ENCODE measurements around the gene KRT83.
"Not testable (repeated sequence)": the region's sequence is repeated elsewhere in the genome, so short reads cannot be mapped to it uniquely, and the experiment has no call there.

KRT83 gene

GRCh38 chr12:52353766-52354165, 32.6 kb upstream of the KRT83 start:
- peak; percentile 18 for DNase-seq (ENCODE audit: low spot score)

DNA sequence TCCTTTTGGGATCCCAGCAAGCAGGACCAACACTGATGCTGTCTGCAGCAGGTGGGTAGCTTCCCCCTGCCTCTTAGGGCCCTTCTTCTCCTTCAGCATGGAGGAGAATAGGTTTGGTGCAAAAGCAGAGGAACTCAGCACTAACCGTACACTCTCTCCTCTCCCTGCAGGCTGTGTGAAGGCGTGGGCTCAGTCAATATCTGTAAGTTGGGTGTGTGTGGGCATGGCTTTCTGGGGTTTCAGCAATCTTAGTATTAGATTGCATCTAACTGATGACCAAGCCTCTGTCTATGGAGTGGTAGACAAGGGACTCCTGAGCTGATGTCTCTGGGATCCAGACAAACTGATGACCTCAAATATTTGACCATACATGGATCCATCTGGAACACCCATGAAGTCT, 31.8 kb upstream of the KRT83 start:
- no peak for DNase-seq (ENCODE audit: low spot score)

DNA sequence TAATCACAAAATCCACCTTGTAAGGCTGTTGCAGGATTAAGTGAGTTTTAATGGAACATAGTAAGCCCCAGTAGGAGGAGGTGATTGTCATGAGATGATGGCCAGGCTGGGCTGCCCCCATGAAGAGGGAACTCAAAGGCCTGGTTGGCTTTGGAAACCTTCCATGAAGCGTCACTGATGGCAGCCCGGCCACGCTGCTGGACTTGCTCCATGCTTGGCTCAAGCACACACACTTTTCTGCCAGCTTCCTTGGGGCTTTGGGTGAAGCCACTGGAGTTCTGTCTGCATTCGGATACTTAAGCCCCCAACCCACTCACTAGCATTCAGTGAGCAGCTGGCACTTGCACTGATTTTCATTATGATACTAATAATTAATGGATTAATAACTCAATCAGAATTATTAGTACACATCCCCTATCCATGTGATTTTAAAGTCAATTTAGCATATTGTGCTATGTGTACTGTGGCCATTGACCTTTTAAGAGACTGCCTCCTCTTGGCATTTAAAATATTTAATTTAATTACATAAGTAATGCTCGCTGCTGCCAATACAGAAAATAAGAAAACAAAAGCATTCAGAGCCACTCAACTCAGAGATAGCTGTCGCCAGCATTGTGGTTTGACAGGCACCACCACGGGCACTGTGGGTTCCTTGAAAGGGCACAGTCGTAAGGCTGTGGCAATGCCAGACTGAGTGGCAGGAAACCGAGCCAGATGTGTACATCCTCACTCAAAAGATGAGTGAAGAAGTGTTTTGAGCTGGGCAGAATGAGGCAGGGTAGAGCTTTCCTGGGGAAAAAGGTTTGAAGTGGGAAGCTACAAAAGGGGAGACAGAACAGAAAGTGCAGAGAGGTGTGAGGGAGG, 30.2 kb upstream of the KRT83 start:
- DNase-seq (ENCODE audit: low spot score) = peak; percentile 64

DNA sequence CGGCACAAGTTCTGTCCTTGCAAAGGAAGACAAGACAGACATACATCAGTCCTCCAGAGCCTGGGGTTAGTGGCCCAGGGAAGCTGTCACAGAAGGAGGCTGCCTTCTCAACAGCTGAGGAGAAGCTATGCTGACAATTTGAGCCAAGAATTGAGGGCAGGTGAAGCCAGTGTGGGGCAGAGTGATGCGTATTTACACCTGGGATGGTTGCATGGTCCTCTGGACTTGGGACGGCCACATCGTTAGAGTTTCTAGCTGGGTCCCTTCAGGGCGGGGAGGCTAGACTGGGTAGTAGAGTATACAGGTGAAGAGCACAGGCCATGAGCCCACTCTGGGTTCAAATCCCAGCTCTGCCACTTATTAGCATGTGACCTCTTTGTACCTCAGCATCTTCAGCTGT, 29.6 kb upstream of the KRT83 start:
- no peak for DNase-seq (ENCODE audit: low spot score)

GRCh38 chr12:52350021-52350620, 28.9 kb upstream of the KRT83 start:
- peak; percentile 26 for DNase-seq (ENCODE audit: low spot score)

- no peak for DNase-seq (ENCODE audit: low spot score)
These were observed 28.0 kb upstream of the KRT83 start for GRCh38 chr12:52349196-52349595.

DNA sequence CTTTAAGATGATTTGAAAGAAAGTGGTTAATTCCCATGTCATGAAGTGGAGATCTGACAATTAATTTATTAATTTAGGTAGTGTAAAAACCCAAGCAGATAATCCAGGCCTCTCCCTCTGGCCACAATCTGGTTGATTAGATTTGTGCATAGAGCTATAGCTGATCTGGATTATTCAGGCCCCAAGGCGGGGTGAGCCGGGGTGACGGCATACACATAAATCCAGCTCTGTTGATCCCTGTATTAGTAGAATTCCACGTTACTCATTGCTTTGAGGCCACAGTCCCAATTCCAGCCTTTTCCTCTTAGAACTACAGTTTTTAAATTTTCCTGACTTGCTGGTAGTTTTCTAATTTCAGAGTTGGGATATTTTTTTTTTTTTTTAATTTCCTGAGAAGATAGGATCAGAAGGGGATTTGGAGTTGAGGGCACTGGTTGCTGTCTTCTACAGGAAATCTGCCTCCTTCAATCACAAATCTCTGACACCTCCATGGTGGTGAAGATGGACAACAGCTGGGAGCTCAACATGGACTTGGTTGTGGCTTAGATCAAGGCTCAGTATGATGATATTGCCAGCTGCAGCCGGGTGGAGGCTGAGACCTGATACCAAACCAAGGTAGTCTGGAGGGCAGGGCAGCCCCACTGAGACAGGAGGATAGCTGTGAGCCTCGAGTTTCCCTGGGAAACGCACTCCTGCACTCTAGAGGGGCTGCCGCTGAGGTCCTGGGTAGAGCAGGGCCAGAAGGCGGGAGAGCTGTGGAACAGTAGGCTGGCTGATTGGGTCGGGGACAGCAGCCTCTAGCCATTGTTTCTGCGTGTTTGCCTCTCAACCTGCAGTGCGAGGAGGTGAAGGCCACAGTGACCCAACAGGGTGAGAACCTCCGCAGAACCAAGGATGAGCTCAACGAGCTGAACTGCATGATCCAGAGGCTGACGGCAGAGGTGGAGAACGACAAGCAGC, 26.6 kb upstream of the KRT83 start:
- no peak for DNase-seq (ENCODE audit: low spot score)

DNA sequence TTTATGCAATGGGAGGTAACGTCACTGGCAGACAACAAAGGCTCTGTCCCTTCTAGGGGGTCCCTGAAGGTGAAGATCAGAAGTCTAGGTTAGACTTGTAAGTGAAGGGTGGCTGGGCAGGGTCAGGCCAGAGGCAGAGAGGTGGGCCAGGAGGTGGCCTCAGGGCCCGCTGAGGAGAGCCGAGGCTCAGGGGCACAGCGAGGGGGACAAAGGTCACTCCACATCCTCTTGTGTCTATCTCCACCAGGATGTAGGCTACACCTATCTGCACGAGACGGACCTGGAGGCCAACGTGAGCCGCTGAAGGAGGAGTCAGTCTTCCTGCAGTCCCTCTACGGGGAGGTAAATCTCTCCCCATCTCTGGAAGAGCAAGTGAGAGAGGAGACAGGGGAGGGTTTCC, 25.8 kb upstream of the KRT83 start:
- DNase-seq (ENCODE audit: low spot score) = no peak

- no peak for DNase-seq (ENCODE audit: low spot score)
These were observed 25.4 kb upstream of the KRT83 start for GRCh38 chr12:52346593-52346992.

DNA sequence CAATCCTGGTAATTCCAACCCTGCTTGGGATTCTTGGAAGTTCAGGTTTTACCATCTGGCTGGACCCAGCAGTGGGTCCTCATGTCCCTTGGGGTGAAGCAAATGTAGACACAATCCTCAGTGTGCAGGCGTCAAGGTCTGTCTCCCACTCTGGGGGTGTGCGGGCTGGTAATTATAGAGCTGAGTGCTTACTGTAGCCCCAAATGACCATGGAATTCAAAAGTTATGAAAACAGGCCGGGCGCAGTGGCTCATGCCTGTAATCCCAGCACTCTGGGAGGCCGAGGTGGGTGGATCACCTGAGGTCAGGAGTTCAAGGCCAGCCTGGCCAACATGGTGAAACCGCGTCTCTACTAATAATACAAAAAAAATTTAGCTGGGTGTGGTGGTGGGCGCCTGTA, 23.8 kb upstream of the KRT83 start:
- not testable (repeated sequence) for DNase-seq (ENCODE audit: low spot score)

DNA sequence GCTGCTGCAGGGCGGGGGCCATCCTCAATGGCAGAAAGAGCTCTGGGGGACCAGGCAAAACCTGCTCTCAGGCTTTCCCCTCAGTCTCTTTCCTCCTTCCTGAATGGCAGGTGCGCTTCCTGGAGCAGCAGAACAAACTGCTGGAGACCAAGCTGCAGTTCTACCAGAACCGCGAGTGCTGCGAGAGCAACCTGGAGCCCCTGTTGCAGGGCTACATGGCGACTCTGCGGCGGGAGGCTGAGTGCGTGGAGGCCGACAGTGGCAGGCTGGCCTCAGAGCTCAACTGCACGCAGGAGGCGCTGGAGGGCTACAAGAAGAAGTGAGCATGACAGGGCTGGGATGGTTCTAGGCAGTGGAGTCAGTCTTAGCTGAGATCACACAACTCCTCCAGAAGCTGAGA, 22.9 kb upstream of the KRT83 start:
- no peak for DNase-seq (ENCODE audit: low spot score)

GRCh38 chr12:52343550-52343949, 22.4 kb upstream of the KRT83 start:
- DNase-seq (ENCODE audit: low spot score) = no peak

DNA sequence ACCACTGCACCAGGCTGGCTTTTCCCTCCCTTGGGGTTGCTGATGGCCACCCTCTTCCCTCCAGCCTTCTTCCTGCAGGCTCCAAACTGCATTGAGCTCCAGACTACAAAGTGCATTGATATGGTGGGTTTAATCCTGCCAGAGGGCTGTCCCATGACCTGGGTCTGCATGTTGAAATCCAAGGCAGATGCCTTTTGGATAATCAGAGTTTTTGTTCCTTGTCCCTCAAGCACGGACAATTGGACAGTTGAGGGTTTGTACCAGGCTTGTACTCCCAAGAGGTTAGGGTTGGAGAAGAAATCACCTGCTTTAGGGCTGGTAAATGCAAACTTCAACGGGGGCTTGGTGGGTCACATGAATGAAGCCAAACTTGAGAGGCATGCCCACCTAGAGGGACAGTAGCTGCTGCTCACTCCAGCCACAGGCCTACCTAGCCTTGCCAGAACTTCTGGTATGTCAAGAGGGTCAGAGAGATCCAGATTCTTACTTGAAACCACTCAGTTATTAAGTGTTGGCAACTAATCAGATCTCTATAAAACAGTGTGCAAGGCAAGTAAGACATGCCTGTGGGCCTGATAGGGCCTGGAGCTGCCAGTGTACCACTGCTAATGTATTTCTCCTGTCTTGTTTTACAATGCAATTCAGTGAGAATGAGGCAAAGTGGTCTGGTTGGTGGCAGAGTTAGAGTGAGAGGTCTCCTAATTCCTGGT, 21.7 kb upstream of the KRT83 start:
- DNase-seq (ENCODE audit: low spot score) = no peak

GRCh38 chr12:52341066-52341580, 19.9 kb upstream of the KRT83 start:
- no peak for DNase-seq (ENCODE audit: low spot score)

- DNase-seq (ENCODE audit: low spot score) = no peak
These were observed 17.2 kb upstream of the KRT83 start for GRCh38 chr12:52338241-52338960.

- no peak for DNase-seq (ENCODE audit: low spot score)
These were observed 15.9 kb upstream of the KRT83 start for GRCh38 chr12:52337054-52337453.

- no peak for DNase-seq (ENCODE audit: low spot score)
These were observed 15.4 kb upstream of the KRT83 start for GRCh38 chr12:52336641-52337040.

GRCh38 chr12:52335598-52336262, 14.5 kb upstream of the KRT83 start:
- no peak for DNase-seq (ENCODE audit: low spot score)

DNA sequence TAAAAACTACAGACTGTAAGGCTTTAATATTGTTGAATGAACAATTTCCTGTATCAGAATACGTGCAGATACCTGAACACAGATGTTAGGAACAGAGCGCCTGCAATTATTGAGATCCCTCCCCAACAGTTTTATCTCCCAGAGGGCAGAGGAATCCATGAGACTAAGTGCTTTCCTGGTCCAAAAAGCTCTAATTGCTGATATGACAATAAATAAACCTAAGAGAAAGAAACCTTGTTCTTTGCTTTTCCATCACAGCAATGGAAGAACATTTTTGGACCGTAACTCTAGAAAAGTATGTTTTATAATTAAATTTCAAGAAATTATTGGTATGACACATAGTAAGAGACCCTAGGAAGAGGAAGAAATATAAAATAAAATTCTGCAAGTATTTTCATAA, 13.0 kb upstream of the KRT83 start:
- DNase-seq (ENCODE audit: low spot score) = no peak

- DNase-seq (ENCODE audit: low spot score) = no peak
These were observed 12.1 kb upstream of the KRT83 start for GRCh38 chr12:52333321-52333720.

All from left forelimb (tissue), 1 donor.